Myometrial cell (primary cell): ENCODE results near the gene FAM241B. TPM values are rescaled to one million over a fixed set of nuclear protein-coding genes. Genes with fewer than 3 reads are reported as not detected.

Source experiments
- total RNA-seq: library from RNA; depleted of rRNA; stranded (reverse); fragments of >200 nt; gene quantifications from 2 replicates; pipeline ENCODE4 v1.2.3, GENCODE V29; 2015

FAM241B gene, protein sequence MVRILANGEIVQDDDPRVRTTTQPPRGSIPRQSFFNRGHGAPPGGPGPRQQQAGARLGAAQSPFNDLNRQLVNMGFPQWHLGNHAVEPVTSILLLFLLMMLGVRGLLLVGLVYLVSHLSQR
- 0.18 and 0.29 TPM in 2 replicates for total RNA-seq

DNA sequence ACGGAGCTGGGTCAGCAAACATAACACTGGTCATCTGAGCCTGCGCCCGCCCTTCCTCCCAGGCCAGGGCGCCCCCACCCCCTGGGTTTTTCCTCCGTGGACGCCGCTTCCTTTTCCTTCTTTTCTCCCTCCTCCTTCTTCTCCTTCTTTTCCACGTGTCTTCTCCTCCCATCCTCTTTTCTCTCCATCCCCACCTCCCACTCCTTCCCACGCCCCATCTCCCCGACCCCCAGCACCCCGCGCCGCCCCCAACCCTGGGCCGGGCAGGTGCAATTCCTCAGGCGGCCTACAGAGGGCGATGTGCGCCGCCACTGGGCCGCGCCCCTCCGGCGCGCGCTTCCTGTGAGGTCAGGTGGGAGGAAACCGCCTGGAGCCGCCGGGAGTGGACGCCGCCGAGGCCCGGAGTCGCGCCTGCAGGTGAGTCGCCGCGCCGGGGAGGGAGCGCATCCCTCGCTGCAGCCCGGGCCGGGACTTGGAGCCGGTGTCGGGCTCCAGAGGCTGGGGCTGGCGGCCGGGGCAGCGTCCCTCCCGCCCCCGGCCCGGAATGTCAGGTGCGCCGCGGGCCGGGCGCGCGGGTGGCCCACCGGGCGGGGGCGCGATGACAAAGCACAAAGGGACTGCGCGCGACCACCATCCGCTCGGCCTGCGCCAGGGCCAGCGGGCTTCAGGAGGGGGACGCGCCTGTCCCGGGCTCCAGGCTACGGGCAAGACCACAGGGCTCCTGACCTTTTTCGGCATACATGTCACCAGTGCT, at the start of gene FAM241B:
Gene FAM241B (plus strand): TSS at position 351 of the 754 bp plus-strand sequence. CDS start 1,497 bp downstream, outside the sequence.

Other genes with a start within 250 kb of the FAM241B start
- 0.29 TPM in 1 of 2 replicates, not detected in the other for gene TACR2, start 213.3 kb upstream of the FAM241B start, total RNA-seq
- 11.0 and 14.0 TPM in 2 replicates for gene TSPAN15, start 178.8 kb upstream of the FAM241B start, total RNA-seq
- not detected in 2 replicates for gene NEUROG3, start 56.8 kb upstream of the FAM241B start, total RNA-seq
- 21.3 and 23.1 TPM in 2 replicates for gene COL13A1, start 171.7 kb downstream of the FAM241B start, total RNA-seq